K562 treated with DMSO at 1 percent for 12 hours (cell line): ENCODE results near the gene CSAG2. TPM values are rescaled to one million over a fixed set of nuclear protein-coding genes. Genes with fewer than 3 reads are reported as not detected.

Experiments used
- total RNA-seq: library from RNA; unstranded; fragments of 300-600 nt; gene quantifications from 2 replicates; pipeline ENCODE4 v1.2.3, GENCODE V29; 2022; ENCODE audit not compliant: insufficient read depth

The CSAG2 gene
- total RNA-seq, result not detected in 2 replicates

GRCh38 chrX:152709173-152709572 lies at the start of gene CSAG2:
Gene CSAG2, minus strand, starts transcription at chrX:152709273. Its CDS starts 161 bp downstream, at chrX:152709112.

DNA sequence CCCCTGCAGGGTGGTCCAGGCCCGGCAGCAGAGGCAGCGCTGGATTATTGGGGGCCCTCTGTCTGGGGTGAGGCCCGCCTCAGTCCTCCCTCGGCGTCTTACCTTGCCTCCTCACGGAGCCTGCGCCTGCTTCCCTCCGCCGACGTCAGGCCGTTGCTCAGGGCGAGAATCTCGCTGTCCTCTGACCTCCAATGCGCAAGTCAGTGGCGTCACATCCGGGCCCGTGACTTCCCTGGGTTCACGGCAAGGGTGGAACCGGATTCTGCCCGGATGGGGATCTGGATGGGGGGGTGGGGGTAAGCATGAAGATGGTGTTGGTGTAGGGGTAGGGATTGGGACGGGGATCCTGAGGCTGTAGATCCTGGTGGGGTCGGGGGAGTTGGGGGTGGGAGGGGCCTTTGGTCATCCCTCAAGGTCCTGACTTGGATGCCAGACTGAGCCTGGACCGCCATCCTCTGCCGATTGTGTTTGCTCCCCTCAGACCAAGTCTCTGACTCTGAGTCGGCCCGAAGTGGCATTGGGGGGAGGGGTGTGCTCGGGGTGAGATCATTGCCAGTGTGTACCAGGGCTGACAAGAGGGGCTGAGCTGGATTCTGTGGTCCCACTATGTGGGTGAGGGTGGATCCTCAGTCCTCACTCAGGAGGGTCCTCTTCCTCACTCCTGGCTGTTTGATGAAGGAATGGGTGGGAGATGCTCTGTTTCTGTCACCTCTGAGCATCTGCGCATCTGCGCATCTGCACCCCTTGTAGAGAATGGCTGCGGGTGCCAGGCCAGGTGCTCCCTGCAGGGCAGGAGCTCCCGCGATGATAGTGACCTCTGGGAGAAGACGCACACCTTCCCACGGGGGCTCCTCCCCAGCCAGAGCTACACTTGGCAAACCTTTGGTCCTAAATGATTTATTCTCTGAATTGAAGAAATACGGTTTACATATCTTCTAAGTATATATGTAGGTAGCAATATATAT lies 44.9 kb upstream of the CSAG2 start, which contains the start of gene MAGEA2:
TSS of gene MAGEA2 (minus strand) at position 157 of the 965 bp plus-strand sequence. CDS start 2,479 bp downstream, outside the sequence.

GRCh38 chrX:152733261-152733975 lies 24.3 kb upstream of the CSAG2 start, which contains the start of the genes CSAG1 and MAGEA12:
Gene CSAG1, minus strand, starts transcription at chrX:152733721. Its CDS starts 1,261 bp downstream, at chrX:152732460.
Gene MAGEA12, plus strand, starts transcription at chrX:152733757. Its CDS starts 2,405 bp downstream, at chrX:152736162.

DNA sequence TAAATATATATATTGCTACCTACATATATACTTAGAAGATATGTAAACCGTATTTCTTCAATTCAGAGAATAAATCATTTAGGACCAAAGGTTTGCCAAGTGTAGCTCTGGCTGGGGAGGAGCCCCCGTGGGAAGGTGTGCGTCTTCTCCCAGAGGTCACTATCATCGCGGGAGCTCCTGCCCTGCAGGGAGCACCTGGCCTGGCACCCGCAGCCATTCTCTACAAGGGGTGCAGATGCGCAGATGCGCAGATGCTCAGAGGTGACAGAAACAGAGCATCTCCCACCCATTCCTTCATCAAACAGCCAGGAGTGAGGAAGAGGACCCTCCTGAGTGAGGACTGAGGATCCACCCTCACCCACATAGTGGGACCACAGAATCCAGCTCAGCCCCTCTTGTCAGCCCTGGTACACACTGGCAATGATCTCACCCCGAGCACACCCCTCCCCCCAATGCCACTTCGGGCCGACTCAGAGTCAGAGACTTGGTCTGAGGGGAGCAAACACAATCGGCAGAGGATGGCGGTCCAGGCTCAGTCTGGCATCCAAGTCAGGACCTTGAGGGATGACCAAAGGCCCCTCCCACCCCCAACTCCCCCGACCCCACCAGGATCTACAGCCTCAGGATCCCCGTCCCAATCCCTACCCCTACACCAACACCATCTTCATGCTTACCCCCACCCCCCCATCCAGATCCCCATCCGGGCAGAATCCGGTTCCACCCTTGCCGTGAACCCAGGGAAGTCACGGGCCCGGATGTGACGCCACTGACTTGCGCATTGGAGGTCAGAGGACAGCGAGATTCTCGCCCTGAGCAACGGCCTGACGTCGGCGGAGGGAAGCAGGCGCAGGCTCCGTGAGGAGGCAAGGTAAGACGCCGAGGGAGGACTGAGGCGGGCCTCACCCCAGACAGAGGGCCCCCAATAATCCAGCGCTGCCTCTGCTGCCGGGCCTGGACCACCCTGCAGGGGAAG lies 5.0 kb upstream of the CSAG2 start, which contains the start of gene MAGEA2B:
TSS of gene MAGEA2B (plus strand) at position 814 of the 973 bp plus-strand sequence. CDS start 2,479 bp downstream, outside the sequence.

GRCh38 chrX:152697952-152698931 lies 10.8 kb downstream of the CSAG2 start, which contains the start of gene MAGEA3:
Gene MAGEA3, plus strand, starts transcription at chrX:152698794. Its CDS starts 2,039 bp downstream, at chrX:152700833.

Other genes with a start within 250 kb of the CSAG2 start
- 0.19 and 0.53 TPM in 2 replicates for gene GABRQ, start 71.4 kb downstream of the CSAG2 start, total RNA-seq
- gene MAGEA3, start 10.5 kb downstream of the CSAG2 start, total RNA-seq, result 133 and 144 TPM in 2 replicates
- gene MAGEA2B, start 5.4 kb upstream of the CSAG2 start, total RNA-seq, result 12.0 and 22.1 TPM in 2 replicates
- 114 and 117 TPM in 2 replicates for gene CSAG1, start 24.4 kb upstream of the CSAG2 start, total RNA-seq
- gene MAGEA12, start 24.5 kb upstream of the CSAG2 start, total RNA-seq, result 75.2 and 77.3 TPM in 2 replicates
- 35.5 and 36.9 TPM in 2 replicates for gene MAGEA2, start 44.6 kb upstream of the CSAG2 start, total RNA-seq
- gene CSAG3, start 49.9 kb upstream of the CSAG2 start, total RNA-seq, result 22.9 and 29.0 TPM in 2 replicates
- gene MAGEA6, start 60.4 kb upstream of the CSAG2 start, total RNA-seq, result 95.2 and 104 TPM in 2 replicates
- gene CETN2, start 121.5 kb upstream of the CSAG2 start, total RNA-seq, result 11.4 and 17.1 TPM in 2 replicates
- 22.6 and 27.8 TPM in 2 replicates for gene NSDHL, start 121.8 kb upstream of the CSAG2 start, total RNA-seq
- 0.24 and 0.37 TPM in 2 replicates for gene ZNF185, start 188.8 kb upstream of the CSAG2 start, total RNA-seq